Thyroid gland (tissue), 4 donors: ENCODE data around the gene TMEM30B.

ENCODE experiments used
- POLR2A ChIP-seq, 2 donors: fragments of 450-650 bp; IDR thresholded peaks; one replicate each; pipeline ENCODE4 v1.6.1; 2017; ENCODE audit warnings: antibody characterized with exemption in 2 of 2, mild to moderate bottlenecking in 2 of 2, moderate library complexity in 1 of 2
- TF ChIP-seq, protein P1 (sequence below), 6 experiments: fragments of 200-600 bp in 3 of 6; fragments of 450-650 bp in 3 of 6; sonication (generic) in 3 of 6; IDR thresholded peaks; one replicate each; pipeline ENCODE4 v1.5.1; 2016 to 2019; ENCODE audit warnings: antibody characterized with exemption in 6 of 6, mild to moderate bottlenecking in 2 of 6, inconsistent platforms in 1 of 6, moderate library complexity in 1 of 6

DNA sequence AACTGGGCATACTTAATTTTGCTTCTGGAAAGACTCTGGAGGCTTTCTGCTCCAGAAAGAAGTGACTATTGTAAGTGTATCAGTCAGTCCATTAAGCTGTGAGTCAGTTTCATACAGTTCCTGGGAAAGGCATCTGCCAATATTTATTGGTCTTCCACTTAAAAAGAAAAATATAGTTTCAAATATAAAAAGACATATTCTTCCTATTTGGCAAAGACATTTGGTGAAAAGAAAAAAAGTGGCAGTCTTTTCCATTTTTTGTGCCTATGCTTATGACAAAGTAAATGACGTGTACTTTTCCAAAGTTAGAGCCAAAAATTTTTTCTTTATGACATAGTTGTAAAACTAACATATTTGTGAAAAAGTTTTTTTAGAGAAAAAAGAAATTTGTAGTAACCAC, 12.3 kb downstream of the TMEM30B start:
- TF ChIP-seq, protein P1, sequence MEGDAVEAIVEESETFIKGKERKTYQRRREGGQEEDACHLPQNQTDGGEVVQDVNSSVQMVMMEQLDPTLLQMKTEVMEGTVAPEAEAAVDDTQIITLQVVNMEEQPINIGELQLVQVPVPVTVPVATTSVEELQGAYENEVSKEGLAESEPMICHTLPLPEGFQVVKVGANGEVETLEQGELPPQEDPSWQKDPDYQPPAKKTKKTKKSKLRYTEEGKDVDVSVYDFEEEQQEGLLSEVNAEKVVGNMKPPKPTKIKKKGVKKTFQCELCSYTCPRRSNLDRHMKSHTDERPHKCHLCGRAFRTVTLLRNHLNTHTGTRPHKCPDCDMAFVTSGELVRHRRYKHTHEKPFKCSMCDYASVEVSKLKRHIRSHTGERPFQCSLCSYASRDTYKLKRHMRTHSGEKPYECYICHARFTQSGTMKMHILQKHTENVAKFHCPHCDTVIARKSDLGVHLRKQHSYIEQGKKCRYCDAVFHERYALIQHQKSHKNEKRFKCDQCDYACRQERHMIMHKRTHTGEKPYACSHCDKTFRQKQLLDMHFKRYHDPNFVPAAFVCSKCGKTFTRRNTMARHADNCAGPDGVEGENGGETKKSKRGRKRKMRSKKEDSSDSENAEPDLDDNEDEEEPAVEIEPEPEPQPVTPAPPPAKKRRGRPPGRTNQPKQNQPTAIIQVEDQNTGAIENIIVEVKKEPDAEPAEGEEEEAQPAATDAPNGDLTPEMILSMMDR (IDR thresholded peaks at IDR 0.05) = no peak
- no peak for TF ChIP-seq POLR2A (IDR thresholded peaks at IDR 0.05)
